Erythroblast (primary cell): ENCODE measurements around the gene PRDM2.

Experiments
- GATA1 ChIP-seq: IDR thresholded peaks from 2 replicates; pipeline ENCODE4 v1.6.1; 2011; ENCODE audit warnings: low read depth, mild to moderate bottlenecking, control low read depth, low read length, moderate library complexity
- POLR2A ChIP-seq: IDR thresholded peaks from 2 replicates; pipeline ENCODE4 v1.6.1; 2011; ENCODE audit warnings: mild to moderate bottlenecking, low read length

DNA sequence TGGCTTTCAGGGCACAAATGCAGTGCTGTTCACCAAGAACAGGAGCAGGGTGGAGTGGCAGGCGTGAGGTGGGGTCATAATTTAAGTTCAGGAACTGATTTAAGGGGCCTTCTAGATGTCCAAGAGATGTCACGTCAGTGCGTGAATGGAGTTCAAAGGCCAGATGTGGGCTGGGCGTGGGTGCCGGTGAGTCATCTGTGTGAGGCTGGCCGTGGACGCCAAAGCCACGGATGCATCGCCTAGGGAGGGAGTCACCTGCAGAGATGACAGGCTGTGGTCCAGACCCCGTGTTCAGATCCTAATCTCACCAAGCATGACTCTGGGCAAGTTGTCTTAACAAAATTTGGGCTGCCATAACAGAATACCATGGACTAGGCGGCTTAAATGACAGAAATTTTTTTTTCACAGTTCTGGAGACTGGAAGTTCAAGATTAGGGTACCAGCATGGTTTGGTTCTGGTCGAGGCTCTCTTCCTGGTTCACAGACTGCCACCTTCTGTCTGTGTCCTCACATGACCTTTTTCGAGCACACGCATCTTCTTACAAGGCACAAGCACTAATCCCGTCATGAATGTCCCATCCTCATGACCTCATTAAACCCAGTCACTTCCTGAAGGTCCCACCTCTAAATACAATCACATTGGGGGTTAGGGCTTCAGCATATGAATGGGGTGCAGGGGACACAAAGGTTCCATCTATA is 109.6 kb downstream of the PRDM2 start:
- TF ChIP-seq POLR2A (no peak), GATA1 (no peak)
